Fibroblast of pulmonary artery (primary cell): ENCODE measurements around the gene RPL12.
A peak's percentile ranks its signal among the peaks of the same experiment; 100 is the strongest.

Experiments
- DNase-seq: peaks from one replicate; pipeline ENCODE4 v3.0.0-alpha.2; 2010; ENCODE audit warnings: low read depth
- H3K4me3 ChIP-seq: replicated peaks from 2 replicates; pipeline ENCODE4 v1.5.1; 2011; ENCODE audit warnings: low read depth, mild to moderate bottlenecking, control low read depth, low read length, moderate library complexity
- TF ChIP-seq, protein P1 (sequence below): IDR thresholded peaks from 2 replicates; pipeline ENCODE4 v1.5.1; 2011; ENCODE audit warnings: mild to moderate bottlenecking, control low read depth, low read length, inconsistent platforms; ENCODE audit errors: missing control alignments

The RPL12 gene

DNA sequence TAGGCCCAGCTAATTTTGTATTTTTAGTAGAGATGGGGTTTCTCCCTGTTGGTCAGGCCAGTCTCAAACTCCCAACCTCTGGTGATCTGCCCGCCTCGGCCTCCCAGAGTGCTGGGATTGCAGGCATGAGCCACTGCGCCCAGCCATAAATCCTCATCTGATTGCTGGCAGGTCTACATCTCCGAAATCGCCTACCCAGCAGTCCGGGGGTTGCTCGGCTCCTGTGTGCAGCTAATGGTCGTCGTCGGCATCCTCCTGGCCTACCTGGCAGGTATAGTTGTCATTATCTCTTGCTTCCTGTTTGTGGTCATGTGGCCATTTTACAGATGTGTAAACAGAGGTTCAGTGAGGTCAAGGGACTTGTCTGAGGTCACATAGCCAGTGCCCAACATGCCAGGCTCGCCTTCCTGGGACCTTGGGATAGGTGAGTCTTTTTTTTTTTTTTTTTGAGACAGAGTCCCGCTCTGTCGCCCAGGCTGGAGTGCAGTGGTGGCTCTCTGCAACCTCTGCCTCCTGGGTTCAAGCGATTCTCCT is 51.4 kb downstream of the RPL12 start:
- H3K4me3 ChIP-seq = no peak overlapping the region
- TF ChIP-seq, protein P1, sequence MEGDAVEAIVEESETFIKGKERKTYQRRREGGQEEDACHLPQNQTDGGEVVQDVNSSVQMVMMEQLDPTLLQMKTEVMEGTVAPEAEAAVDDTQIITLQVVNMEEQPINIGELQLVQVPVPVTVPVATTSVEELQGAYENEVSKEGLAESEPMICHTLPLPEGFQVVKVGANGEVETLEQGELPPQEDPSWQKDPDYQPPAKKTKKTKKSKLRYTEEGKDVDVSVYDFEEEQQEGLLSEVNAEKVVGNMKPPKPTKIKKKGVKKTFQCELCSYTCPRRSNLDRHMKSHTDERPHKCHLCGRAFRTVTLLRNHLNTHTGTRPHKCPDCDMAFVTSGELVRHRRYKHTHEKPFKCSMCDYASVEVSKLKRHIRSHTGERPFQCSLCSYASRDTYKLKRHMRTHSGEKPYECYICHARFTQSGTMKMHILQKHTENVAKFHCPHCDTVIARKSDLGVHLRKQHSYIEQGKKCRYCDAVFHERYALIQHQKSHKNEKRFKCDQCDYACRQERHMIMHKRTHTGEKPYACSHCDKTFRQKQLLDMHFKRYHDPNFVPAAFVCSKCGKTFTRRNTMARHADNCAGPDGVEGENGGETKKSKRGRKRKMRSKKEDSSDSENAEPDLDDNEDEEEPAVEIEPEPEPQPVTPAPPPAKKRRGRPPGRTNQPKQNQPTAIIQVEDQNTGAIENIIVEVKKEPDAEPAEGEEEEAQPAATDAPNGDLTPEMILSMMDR = no peak
- DNase-seq = no peak

DNA sequence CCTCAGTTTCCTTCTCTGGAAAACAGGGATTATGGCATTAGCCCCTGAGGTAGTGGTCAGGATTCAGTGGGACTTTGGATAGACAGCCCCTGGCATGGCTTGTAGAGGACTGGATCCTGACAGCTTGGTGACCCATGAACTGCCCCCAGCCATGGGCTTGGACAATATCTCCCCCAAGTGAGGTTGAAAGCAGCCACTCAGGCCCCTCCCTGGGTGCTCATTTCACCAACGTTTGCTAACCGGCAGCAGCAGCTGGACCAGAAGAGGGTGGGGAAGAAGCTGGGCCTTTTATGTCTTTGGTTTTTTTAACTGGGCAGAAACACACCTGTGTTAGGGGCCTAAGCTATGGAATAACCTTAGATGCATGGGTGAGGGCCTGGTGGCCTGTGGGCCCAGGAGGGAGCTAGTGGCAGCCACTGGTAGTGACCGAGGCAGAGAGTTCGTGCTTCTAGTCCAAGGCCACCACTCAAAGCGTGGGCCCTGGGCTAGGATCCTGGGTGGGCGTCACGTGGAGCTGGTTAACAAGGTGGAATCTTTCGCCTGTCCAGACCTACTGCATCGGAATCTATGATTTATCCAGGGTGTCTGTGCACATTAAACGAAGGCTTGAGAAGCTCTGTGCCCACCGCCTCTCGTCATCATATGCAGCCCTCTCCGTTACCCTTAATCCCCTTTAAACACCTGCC is 52.3 kb downstream of the RPL12 start:
- TF ChIP-seq, protein P1 = no peak

DNA sequence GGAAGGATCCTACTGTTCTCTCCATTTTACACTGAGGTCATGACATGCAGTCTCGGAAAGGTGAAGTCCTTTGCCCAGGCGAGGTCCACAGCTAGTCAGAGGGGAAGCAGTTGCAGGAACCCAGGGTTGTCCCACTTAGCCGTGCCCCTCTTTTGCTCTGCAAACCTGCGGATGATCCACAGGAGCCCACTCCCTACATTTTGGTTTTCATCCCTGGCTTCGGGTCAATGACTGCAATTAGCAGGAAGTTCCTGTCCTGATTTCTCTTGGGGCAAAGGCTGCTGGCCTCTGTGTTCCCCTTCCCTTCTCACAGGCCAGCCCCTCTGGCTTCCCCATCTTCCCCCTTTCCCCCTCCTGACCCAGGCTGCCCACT is 52.9 kb downstream of the RPL12 start:
- H3K4me3 ChIP-seq = peak overlapping the region; percentile 54
- DNase-seq = no peak
- TF ChIP-seq, protein P1 = no peak

More for the DNA sequence above, 52.3 kb downstream of the RPL12 start:
- H3K4me3 ChIP-seq = no peak overlapping the region
- DNase-seq = no peak
